ENCODE results near the gene FAIM. TPM values are rescaled to one million over a fixed set of nuclear protein-coding genes. Genes with fewer than 3 reads are reported as not detected.

Gene FAIM
- total and polyA plus RNA-seq, 2 of the 8 experiments (the other 6 are each of a cell fraction or from before 2014, with no cell fraction given), result 1.2 to 7.1 TPM

- Histone ChIP-seq H3K56ac (replicated peaks; ENCODE audit: insufficient read length, low read depth, low read length) (no peak overlapping the region), H2BK120ac (replicated peaks; ENCODE audit: low read depth, low read length) (no peak overlapping the region), H4K91ac (replicated peaks; ENCODE audit: insufficient read length, low read length) (no peak overlapping the region), H3K14ac (ENCODE audit: insufficient read length) (no peak overlapping the region), H2BK12ac (ENCODE audit: low read depth, low read length) (no peak overlapping the region), H3K4me1 (replicated peaks in 1 of 4; ENCODE audit: control insufficient read depth in 3 of 4, insufficient read depth in 4 of 4, low read length in 3 of 4) (peaks cover 0 to 5% (median 3%) of the 10 kb centered on the region in 4 experiments; a peak in 3 of 7 replicates), H3K36me3 (ENCODE audit: control insufficient read depth in 2 of 4, insufficient read depth in 4 of 4, low read length in 3 of 4) (peaks cover 0 to 7% (median 0%) of the 10 kb centered on the region in 4 experiments; a peak in 2 of 8 replicates), H3K4me2 (ENCODE audit: insufficient read depth in 1 of 2, low read depth in 2 of 2, low read length in 2 of 2) (no peak overlapping the region), H3K9ac (replicated peaks in 1 of 4; ENCODE audit: extremely low read depth in 1 of 4, low read depth in 3 of 4, low read length in 3 of 4) (no peak overlapping the region), H2AFZ (ENCODE audit: low read length) (no peak overlapping the region), H3K4me3 (ENCODE audit: extremely low read depth in 1 of 4, insufficient read depth in 2 of 4, low read depth in 3 of 4, low read length in 4 of 4) (no peak overlapping the region), H2BK5ac (ENCODE audit: low read depth, low read length) (no peak overlapping the region), H2BK15ac (ENCODE audit: low read length) (no peak overlapping the region), H3K27ac (ENCODE audit: low read depth, low read length) (no peak overlapping the region), H3K23me2 (ENCODE audit: low read depth, low read length) (peaks cover 7% of the 10 kb centered on the region; the same call in 1 of the 2 replicates), H3K23ac (ENCODE audit: insufficient read length) (no peak overlapping the region), H4K8ac (ENCODE audit: extremely low read depth, insufficient read depth, low read length) (no peak overlapping the region), H2AK5ac (ENCODE audit: low read depth, low read length) (no peak overlapping the region), H3K4ac (replicated peaks; ENCODE audit: insufficient read length, low read depth, low read length) (no peak overlapping the region), H3K27me3 (replicated peaks in 1 of 4; ENCODE audit: control insufficient read depth in 3 of 4, extremely low read depth in 1 of 4, insufficient read depth in 3 of 4, low read length in 3 of 4) (no peaks in the 10 kb centered on the region), H4K5ac (ENCODE audit: insufficient read length, low read depth, low read length) (no peak overlapping the region), H4K20me1 (replicated peaks in 1 of 2; ENCODE audit: control insufficient read depth in 1 of 2, insufficient read depth in 2 of 2, low read length in 2 of 2) (no peaks in the 10 kb centered on the region), H3K79me1 (ENCODE audit: low read depth, low read length) (no peaks in the 10 kb centered on the region), H3K18ac (ENCODE audit: extremely low read depth, low read length) (no peak overlapping the region), H3K79me2 (ENCODE audit: control insufficient read depth in 1 of 2, insufficient read depth in 2 of 2, low read length in 2 of 2) (peaks cover 0 to 5% of the 10 kb centered on the region in 2 experiments; a peak in 1 of 4 replicates), H2BK20ac (ENCODE audit: low read length) (no peak overlapping the region), H3K9me3 (ENCODE audit: insufficient read depth in 2 of 2, low read depth in 1 of 2, low read length in 1 of 2) (no peaks in the 10 kb centered on the region)
- no peak for FAIRE-seq
- POLR2A ChIA-PET (ENCODE audit: partially characterized antibody), result interaction anchor here (0.6 to 1.2 kb wide), 3 partner anchors 12 to 523 kb away, joined by 3 to 4 read pairs (median 3); no protein-coding TSS in a partner anchor
- WGBS, 2 experiments (ENCODE audit: extremely low coverage in 1 of 2, insufficient coverage in 1 of 2, insufficient read length in 1 of 2, insufficient replicate concordance in 2 of 2, low coverage in 1 of 2, low lambda C conversion rate in 2 of 2, missing lambda C conversion rate in 1 of 2), result 68% methylated on average over 1 of the region's 1 CpG; no CpG with 5 or more reads in 1 of the 2 experiments
- CTCF ChIA-PET (ENCODE audit: partially characterized antibody), result interaction anchor here (1.2 to 5.1 kb wide), 5 partner anchors 11 to 330 kb away, joined by 4 to 80 read pairs (median 5); no protein-coding TSS in a partner anchor
- DNase-seq (ENCODE audit: low read depth in 1 of 2, low spot score in 2 of 2), result no peak
- TF ChIP-seq RXRA (IDR thresholded peaks at IDR 0.05; ENCODE audit: insufficient read depth, low read depth, low read length) (no peak), EP300 (IDR thresholded peaks at IDR 0.05; ENCODE audit: borderline replicate concordance in 1 of 2, low read depth in 2 of 2, low read length in 2 of 2) (no peak), RBBP5 (IDR thresholded peaks at IDR 0.05; ENCODE audit: borderline replicate concordance, low read depth, low read length) (no peak), KDM1A (IDR thresholded peaks at IDR 0.05; ENCODE audit: borderline replicate concordance, low read length) (no peak), KDM4A (IDR thresholded peaks at IDR 0.05; ENCODE audit: low read depth, low read length, severe bottlenecking) (no peak), NRF1 (IDR thresholded peaks at IDR 0.05; ENCODE audit: low read depth, low read length) (no peak)
- TF ChIP-seq, protein P1, sequence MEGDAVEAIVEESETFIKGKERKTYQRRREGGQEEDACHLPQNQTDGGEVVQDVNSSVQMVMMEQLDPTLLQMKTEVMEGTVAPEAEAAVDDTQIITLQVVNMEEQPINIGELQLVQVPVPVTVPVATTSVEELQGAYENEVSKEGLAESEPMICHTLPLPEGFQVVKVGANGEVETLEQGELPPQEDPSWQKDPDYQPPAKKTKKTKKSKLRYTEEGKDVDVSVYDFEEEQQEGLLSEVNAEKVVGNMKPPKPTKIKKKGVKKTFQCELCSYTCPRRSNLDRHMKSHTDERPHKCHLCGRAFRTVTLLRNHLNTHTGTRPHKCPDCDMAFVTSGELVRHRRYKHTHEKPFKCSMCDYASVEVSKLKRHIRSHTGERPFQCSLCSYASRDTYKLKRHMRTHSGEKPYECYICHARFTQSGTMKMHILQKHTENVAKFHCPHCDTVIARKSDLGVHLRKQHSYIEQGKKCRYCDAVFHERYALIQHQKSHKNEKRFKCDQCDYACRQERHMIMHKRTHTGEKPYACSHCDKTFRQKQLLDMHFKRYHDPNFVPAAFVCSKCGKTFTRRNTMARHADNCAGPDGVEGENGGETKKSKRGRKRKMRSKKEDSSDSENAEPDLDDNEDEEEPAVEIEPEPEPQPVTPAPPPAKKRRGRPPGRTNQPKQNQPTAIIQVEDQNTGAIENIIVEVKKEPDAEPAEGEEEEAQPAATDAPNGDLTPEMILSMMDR (IDR thresholded peaks at IDR 0.05; ENCODE audit: control extremely low read depth in 1 of 3, insufficient read depth in 1 of 3, low read depth in 1 of 3, low read length in 3 of 3), result no peak
- TF ChIP-seq, protein P2, sequence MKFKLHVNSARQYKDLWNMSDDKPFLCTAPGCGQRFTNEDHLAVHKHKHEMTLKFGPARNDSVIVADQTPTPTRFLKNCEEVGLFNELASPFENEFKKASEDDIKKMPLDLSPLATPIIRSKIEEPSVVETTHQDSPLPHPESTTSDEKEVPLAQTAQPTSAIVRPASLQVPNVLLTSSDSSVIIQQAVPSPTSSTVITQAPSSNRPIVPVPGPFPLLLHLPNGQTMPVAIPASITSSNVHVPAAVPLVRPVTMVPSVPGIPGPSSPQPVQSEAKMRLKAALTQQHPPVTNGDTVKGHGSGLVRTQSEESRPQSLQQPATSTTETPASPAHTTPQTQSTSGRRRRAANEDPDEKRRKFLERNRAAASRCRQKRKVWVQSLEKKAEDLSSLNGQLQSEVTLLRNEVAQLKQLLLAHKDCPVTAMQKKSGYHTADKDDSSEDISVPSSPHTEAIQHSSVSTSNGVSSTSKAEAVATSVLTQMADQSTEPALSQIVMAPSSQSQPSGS (IDR thresholded peaks at IDR 0.05; ENCODE audit: low read length), result no peak
These were observed 17.2 kb upstream of the FAIM start for GRCh38 chr3:138591392-138591791.
